Measurements from ENCODE around the gene CDR2L. TPM values are rescaled to one million over a fixed set of nuclear protein-coding genes. Genes with fewer than 3 reads are reported as not detected.
"Not testable (repeated sequence)": the region's sequence is repeated elsewhere in the genome, so short reads cannot be mapped to it uniquely, and the experiment has no call there.

Gene CDR2L
- total RNA-seq, 4 donors from 2014 or later = 8.5 to 23.2 (median 10.1) TPM

- DNase-seq (ENCODE audit: low spot score) (no peak), ATAC-seq (ENCODE audit: low FRiP score) (no peak)
- TF ChIP-seq CTCF (IDR thresholded peaks at IDR 0.05) = no peak
Observed at GRCh38 chr17:74964988-74965622, 22.3 kb upstream of the CDR2L start.

- ATAC-seq (ENCODE audit: low FRiP score) (no peak), DNase-seq (ENCODE audit: low spot score) (no peak)
- no peak for TF ChIP-seq CTCF (IDR thresholded peaks at IDR 0.05)
Observed at GRCh38 chr17:74968361-74968780, 19.1 kb upstream of the CDR2L start.

GRCh38 chr17:74969501-74969900, 17.9 kb upstream of the CDR2L start:
- DNase-seq (ENCODE audit: low spot score) = not testable (repeated sequence)

GRCh38 chr17:74970395-74970794, 17.0 kb upstream of the CDR2L start:
- DNase-seq (ENCODE audit: low spot score) (no peak), ATAC-seq (ENCODE audit: low FRiP score) (no peak)
- no peak for TF ChIP-seq CTCF (IDR thresholded peaks at IDR 0.05)

More at GRCh38 chr17:74969501-74969900, 17.9 kb upstream of the CDR2L start:
- not testable (repeated sequence) for ATAC-seq (ENCODE audit: low FRiP score)

GRCh38 chr17:74971069-74971841, 16.2 kb upstream of the CDR2L start:
- DNase-seq (ENCODE audit: low spot score) (no peak), ATAC-seq (ENCODE audit: low FRiP score) (no peak)
- TF ChIP-seq CTCF (IDR thresholded peaks at IDR 0.05) = no peak

- peak; percentile 12 for ATAC-seq (ENCODE audit: low FRiP score)
- DNase-seq (ENCODE audit: low spot score) = no peak
- TF ChIP-seq CTCF (IDR thresholded peaks at IDR 0.05) = no peak
Observed at GRCh38 chr17:74971842-74972106, 15.7 kb upstream of the CDR2L start.

GRCh38 chr17:74972107-74972972, 15.1 kb upstream of the CDR2L start, which contains the start of gene HID1:
Gene HID1 (minus strand): TSS chr17:74972759. CDS start chr17:74972656, 103 bp downstream.
- DNase-seq (ENCODE audit: low spot score) (no peak), ATAC-seq (ENCODE audit: low FRiP score) (peak; percentile 73)
- no peak for TF ChIP-seq CTCF (IDR thresholded peaks at IDR 0.05)

Measured in omental fat pad (tissue), 4 donors.